ENCODE data around the gene HADHA. TPM values are rescaled to one million over a fixed set of nuclear protein-coding genes. Genes with fewer than 3 reads are reported as not detected.

HADHA gene
- total RNA-seq, 1 experiment from 2014 or later, result 112 TPM

DNA sequence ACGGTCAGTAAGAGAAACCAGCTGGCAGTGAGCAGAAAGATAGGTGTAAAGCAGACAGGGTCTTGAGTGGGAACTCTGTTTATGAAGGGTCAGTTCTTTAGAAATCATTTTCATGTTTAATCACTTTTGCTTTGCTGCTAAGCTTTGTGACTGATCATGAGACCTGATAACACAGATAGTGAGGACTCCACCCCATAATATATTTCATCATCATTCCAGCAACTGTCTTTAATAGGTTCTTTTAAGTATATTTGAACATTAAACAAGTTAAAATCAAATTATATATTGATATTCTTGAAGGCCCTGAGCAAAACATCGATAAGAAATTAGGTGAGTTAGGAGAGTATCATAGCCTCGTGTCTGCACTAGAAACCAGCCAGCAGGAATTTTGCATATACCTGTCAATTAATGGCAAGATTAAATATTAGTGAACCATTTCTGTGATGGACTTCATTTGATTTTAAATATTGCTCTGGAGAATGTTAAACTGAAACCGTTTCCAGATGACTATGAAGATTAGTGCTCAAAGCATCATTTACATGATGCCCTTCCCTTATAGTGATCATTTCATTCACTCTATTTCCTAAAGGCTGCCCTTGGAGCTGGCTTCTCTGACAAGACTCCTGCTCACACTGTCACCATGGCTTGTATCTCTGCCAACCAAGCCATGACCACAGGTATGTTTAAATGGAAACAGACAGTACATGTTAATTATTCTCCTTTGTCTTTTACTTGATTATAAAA is 32.2 kb upstream of the HADHA start:
- H3K4me1 ChIP-seq (ENCODE audit: insufficient read depth, low read length), result no peaks in the 10 kb centered on the region
- no peak overlapping the region for H3K56ac ChIP-seq (ENCODE audit: insufficient read length, low read depth, low read length)
- no peaks in the 10 kb centered on the region for H3K79me2 ChIP-seq (ENCODE audit: insufficient read depth, low read length)
- no peak overlapping the region for H2BK120ac ChIP-seq (ENCODE audit: low read depth, low read length, poor library complexity, severe bottlenecking)
- H3K4ac ChIP-seq (ENCODE audit: low read depth, low read length), result no peak overlapping the region
- no peak overlapping the region for H3K18ac ChIP-seq (ENCODE audit: insufficient read length, low read depth, low read length)
- TF ChIP-seq, protein P1, sequence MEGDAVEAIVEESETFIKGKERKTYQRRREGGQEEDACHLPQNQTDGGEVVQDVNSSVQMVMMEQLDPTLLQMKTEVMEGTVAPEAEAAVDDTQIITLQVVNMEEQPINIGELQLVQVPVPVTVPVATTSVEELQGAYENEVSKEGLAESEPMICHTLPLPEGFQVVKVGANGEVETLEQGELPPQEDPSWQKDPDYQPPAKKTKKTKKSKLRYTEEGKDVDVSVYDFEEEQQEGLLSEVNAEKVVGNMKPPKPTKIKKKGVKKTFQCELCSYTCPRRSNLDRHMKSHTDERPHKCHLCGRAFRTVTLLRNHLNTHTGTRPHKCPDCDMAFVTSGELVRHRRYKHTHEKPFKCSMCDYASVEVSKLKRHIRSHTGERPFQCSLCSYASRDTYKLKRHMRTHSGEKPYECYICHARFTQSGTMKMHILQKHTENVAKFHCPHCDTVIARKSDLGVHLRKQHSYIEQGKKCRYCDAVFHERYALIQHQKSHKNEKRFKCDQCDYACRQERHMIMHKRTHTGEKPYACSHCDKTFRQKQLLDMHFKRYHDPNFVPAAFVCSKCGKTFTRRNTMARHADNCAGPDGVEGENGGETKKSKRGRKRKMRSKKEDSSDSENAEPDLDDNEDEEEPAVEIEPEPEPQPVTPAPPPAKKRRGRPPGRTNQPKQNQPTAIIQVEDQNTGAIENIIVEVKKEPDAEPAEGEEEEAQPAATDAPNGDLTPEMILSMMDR (conservative IDR thresholded peaks at IDR 0.05), result no peak
- no peak overlapping the region for H3K23ac ChIP-seq (ENCODE audit: insufficient read length, low read depth, low read length)
- H4K5ac ChIP-seq (ENCODE audit: insufficient read length, low read depth, low read length), result no peak overlapping the region
- H2AFZ ChIP-seq (ENCODE audit: low read length), result no peak overlapping the region
- Mint-ChIP-seq H3K36me3 (ENCODE audit: insufficient read depth in 1 of 3, low read depth in 3 of 3) (peaks cover 2 to 32% (median 19%) of the 10 kb centered on the region in 3 experiments; a peak in 6 of 7 replicates), H3K27me3 (ENCODE audit: low read depth) (no peaks in the 10 kb centered on the region), H3K4me3 (no peak overlapping the region), H3K27ac (no peak overlapping the region; a peak in 1 of 7 replicates), H3K4me1 (no peaks in the 10 kb centered on the region), H3K9me3 (no peaks in the 10 kb centered on the region)
- no peak overlapping the region for H2BK15ac ChIP-seq (ENCODE audit: low read depth, low read length)
- H3K27ac ChIP-seq (ENCODE audit: insufficient read length, low read depth, low read length), result no peak overlapping the region
- no peak overlapping the region for H2BK5ac ChIP-seq (ENCODE audit: insufficient read length, low read length)
- no peak for DNase-seq
- H3T11ph ChIP-seq (ENCODE audit: low read length), result no peak overlapping the region
- no peak overlapping the region for H4K91ac ChIP-seq (ENCODE audit: insufficient read length, low read depth, low read length)
- WGBS (ENCODE audit: extremely low coverage, insufficient read length, low lambda C conversion rate), result no CpG with 5 or more reads among the region's 4 CpGs
- H2BK12ac ChIP-seq (ENCODE audit: insufficient read length, low read depth, low read length), result no peak overlapping the region
- no peaks in the 10 kb centered on the region for H3K79me1 ChIP-seq (ENCODE audit: insufficient read depth, low read depth, low read length, poor library complexity, severe bottlenecking)
- no peak overlapping the region for H2BK20ac ChIP-seq (ENCODE audit: low read depth, low read length, poor library complexity, severe bottlenecking)
- no peak overlapping the region for H3K9ac ChIP-seq (ENCODE audit: extremely low read depth, insufficient read length, low read length)
- no peaks in the 10 kb centered on the region for H3K23me2 ChIP-seq (ENCODE audit: insufficient read length, low read depth, low read length, poor library complexity, severe bottlenecking)
- no peaks in the 10 kb centered on the region for H3K27me3 ChIP-seq (ENCODE audit: insufficient read depth, low read length)
- H4K20me1 ChIP-seq (ENCODE audit: control insufficient read depth, insufficient read depth, insufficient read length), result no peaks in the 10 kb centered on the region
- no peak overlapping the region for H3K4me2 ChIP-seq (ENCODE audit: insufficient read depth, insufficient read length, low read length)
- no peak overlapping the region for H4K8ac ChIP-seq (replicated peaks; ENCODE audit: insufficient read length, low read depth, low read length)
- H2AK5ac ChIP-seq (ENCODE audit: insufficient read length, low read length), result no peak overlapping the region
- H3K14ac ChIP-seq (ENCODE audit: insufficient read depth, low read length), result no peak overlapping the region
- no peaks in the 10 kb centered on the region for H3K9me3 ChIP-seq (ENCODE audit: control insufficient read depth, low read depth, low read length)

Data from H9 (cell line).